HepG2 (cell line): ENCODE results near the gene VWCE. TPM values are rescaled to one million over a fixed set of nuclear protein-coding genes. Genes with fewer than 3 reads are reported as not detected.

Source experiments
- CBX5 ChIP-seq: sonication (generic); formaldehyde crosslinking; IDR thresholded peaks from 2 replicates; pipeline ENCODE4 v1.4.0; 2020; ENCODE audit warnings: missing genetic modification reagents, borderline replicate concordance
- CCDC6 ChIP-seq: sonication (generic); formaldehyde crosslinking; IDR thresholded peaks from 2 replicates; pipeline ENCODE4 v1.8.1; 2022; ENCODE audit warnings: mild to moderate bottlenecking, missing genetic modification reagents, moderate library complexity
- CHD4 ChIP-seq: fragments of 200-600 bp; sonication (generic); IDR thresholded peaks from 2 replicates; pipeline ENCODE4 v1.7.0; 2017; ENCODE audit warnings: mild to moderate bottlenecking, low read length, borderline replicate concordance
- FOSL1 ChIP-seq: sonication (generic); formaldehyde crosslinking; IDR thresholded peaks from 2 replicates; pipeline ENCODE4 v1.9.0; 2021; ENCODE audit warnings: missing genetic modification reagents, borderline replicate concordance
- HMGA1 ChIP-seq: sonication (generic); formaldehyde crosslinking; conservative IDR thresholded peaks from 2 replicates; pipeline ENCODE4 v1.4.0; 2020; ENCODE audit warnings: missing genetic modification reagents
- KLF12 ChIP-seq: sonication (generic); formaldehyde crosslinking; IDR thresholded peaks from 2 replicates; pipeline ENCODE4 v1.4.0; 2020; ENCODE audit warnings: missing genetic modification reagents, borderline replicate concordance
- MAFF ChIP-seq: IDR thresholded peaks from 2 replicates; pipeline ENCODE4 v1.6.1; 2011; ENCODE audit warnings: low read depth, low read length, improper control_type of control experiment
- NCOR1 ChIP-seq: fragments of 200-600 bp; sonication (generic); IDR thresholded peaks from 2 replicates; pipeline ENCODE4 v1.7.0; 2017; ENCODE audit warnings: antibody characterized with exemption, low read length, borderline replicate concordance
- SNRNP70 ChIP-seq: fragments of 200-400 bp; formaldehyde crosslinking; IDR thresholded peaks from 2 replicates; pipeline ENCODE4 v1.6.1; 2017; ENCODE audit warnings: mild to moderate bottlenecking, low read depth, low read length, moderate library complexity
- ZBTB3 ChIP-seq: sonication (generic); formaldehyde crosslinking; IDR thresholded peaks from 2 replicates; pipeline ENCODE4 v1.4.0; 2020; ENCODE audit warnings: low read depth, mild to moderate bottlenecking, moderate library complexity, missing genetic modification reagents, borderline replicate concordance
- ZBTB42 ChIP-seq: sonication (generic); formaldehyde crosslinking; IDR thresholded peaks from 2 replicates; pipeline ENCODE4 v1.5.0; 2020; ENCODE audit warnings: mild to moderate bottlenecking, missing genetic modification reagents
- ZFP37 ChIP-seq: sonication (generic); formaldehyde crosslinking; IDR thresholded peaks from 2 replicates; pipeline ENCODE4 v1.4.0; 2020; ENCODE audit warnings: missing genetic modification reagents, borderline replicate concordance
- ZNF598 ChIP-seq: sonication (generic); formaldehyde crosslinking; IDR thresholded peaks from 2 replicates; pipeline ENCODE4 v1.5.1; 2020; ENCODE audit warnings: mild to moderate bottlenecking, missing genetic modification reagents, borderline replicate concordance
- ZNF607 ChIP-seq: sonication (generic); formaldehyde crosslinking; IDR thresholded peaks from 2 replicates; pipeline ENCODE4 v1.5.1; 2020; ENCODE audit warnings: missing genetic modification reagents, mild to moderate bottlenecking, borderline replicate concordance
- ZNF614 ChIP-seq: IDR thresholded peaks from 2 replicates; pipeline ENCODE4 v1.6.1; 2018; ENCODE audit warnings: missing biosample characterization, missing genetic modification reagents, inconsistent platforms, borderline replicate concordance
- polyA plus RNA-seq, 8 experiments: library from polyadenylated mRNA; depleted of rRNA in 3 of 8; stranded (reverse) in 7 of 8; unstranded in 1 of 8; fragments of >200 nt; fragmentation: Illumina TruSeq in 4 of 8; extraction: Trizol in 4 of 8; gene quantifications; 2 replicates each; pipeline versions ENCODE4 v1.2.1 to v1.2.3, GENCODE V29; 2011 to 2016; ENCODE audit warnings: low read depth in 4 of 8, missing spikeins in 1 of 8, mixed read lengths in 1 of 8; ENCODE audit not compliant: insufficient read depth in 1 of 8
- total RNA-seq, 5 experiments: library from RNA; depleted of rRNA; stranded (reverse); fragments of >200 nt; fragmentation: Illumina TruSeq; extraction: Trizol; gene quantifications; 2 replicates each; pipeline ENCODE4 v1.2.3, GENCODE V29; 2016; ENCODE audit warnings: low read depth in 1 of 5
- TF ChIP-seq, protein P1 (sequence below), 2 experiments: fragments of 450-650 bp in 1 of 2; sonication (generic) in 1 of 2; formaldehyde crosslinking in 1 of 2; IDR thresholded peaks; 2 replicates each; pipeline versions ENCODE4 v1.6.1 to v1.8.0; 2016 to 2022; ENCODE audit warnings: antibody characterized with exemption in 1 of 2, mild to moderate bottlenecking in 1 of 2, missing genetic modification reagents in 1 of 2
- TF ChIP-seq, protein P2 (sequence below): sonication (generic); formaldehyde crosslinking; IDR thresholded peaks from 2 replicates; pipeline ENCODE4 v1.5.0; 2020; ENCODE audit warnings: missing genetic modification reagents

VWCE gene
- total and polyA plus RNA-seq, 2 of the 13 experiments (the other 11 are each of a cell fraction or from before 2014, with no cell fraction given): 27.6 to 58.3 TPM

DNA sequence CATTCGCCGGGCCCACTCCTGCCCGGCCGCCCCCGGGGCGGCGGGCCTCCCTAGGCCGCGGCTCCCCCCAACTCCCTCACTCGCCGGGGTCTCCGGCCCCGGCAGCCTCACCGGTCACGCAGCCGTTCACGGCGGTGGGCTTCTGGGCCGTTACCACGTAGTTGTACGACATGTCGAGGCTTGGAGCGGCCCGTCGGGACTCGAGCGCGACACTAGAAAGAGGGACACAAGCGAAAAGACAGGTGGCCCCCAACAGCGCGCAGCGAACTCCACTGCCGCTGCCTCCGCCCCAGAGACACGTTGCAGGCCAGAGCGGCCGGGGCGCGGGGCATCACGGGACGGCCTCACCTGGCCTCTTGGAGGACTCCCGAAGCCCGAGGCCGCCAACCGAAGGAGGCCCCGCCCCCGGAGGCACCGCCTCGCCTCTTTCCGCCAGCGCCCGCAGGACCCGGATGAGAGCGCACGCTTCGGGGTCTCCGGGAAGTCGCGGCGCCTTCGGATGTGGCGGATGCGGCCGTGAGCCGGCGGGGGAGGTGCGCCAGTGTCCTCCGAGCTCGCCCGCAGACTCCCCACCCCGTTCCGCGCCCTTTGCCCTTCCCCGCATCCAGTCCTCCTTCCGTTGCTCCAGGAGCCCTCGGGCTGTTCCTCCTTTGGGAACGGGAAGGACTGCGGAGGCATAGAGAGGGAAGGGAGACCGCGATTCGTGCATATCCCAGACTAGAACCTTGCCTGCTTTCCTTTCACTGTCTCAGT lies 37.9 kb upstream of the VWCE start, which contains the start of the genes DDB1 and TKFC (continued):
- TF ChIP-seq ZBTB3 (CRISPR knock-in tag): no peak; the same call in 1 of the 2 replicates
- no peak for TF ChIP-seq ZFP37 (CRISPR knock-in tag)
- TF ChIP-seq CCDC6 (CRISPR knock-in tag): peak; percentile 95
- peak; percentile 58; the same call in 1 of the 2 replicates for TF ChIP-seq KLF12 (CRISPR knock-in tag)
- 0 out of 2 replicates have a peak, but pooled peaks have one; percentile 2 for TF ChIP-seq FOSL1
- no peak; the same call in 1 of the 2 replicates for TF ChIP-seq ZNF607
- TF ChIP-seq, protein P1, sequence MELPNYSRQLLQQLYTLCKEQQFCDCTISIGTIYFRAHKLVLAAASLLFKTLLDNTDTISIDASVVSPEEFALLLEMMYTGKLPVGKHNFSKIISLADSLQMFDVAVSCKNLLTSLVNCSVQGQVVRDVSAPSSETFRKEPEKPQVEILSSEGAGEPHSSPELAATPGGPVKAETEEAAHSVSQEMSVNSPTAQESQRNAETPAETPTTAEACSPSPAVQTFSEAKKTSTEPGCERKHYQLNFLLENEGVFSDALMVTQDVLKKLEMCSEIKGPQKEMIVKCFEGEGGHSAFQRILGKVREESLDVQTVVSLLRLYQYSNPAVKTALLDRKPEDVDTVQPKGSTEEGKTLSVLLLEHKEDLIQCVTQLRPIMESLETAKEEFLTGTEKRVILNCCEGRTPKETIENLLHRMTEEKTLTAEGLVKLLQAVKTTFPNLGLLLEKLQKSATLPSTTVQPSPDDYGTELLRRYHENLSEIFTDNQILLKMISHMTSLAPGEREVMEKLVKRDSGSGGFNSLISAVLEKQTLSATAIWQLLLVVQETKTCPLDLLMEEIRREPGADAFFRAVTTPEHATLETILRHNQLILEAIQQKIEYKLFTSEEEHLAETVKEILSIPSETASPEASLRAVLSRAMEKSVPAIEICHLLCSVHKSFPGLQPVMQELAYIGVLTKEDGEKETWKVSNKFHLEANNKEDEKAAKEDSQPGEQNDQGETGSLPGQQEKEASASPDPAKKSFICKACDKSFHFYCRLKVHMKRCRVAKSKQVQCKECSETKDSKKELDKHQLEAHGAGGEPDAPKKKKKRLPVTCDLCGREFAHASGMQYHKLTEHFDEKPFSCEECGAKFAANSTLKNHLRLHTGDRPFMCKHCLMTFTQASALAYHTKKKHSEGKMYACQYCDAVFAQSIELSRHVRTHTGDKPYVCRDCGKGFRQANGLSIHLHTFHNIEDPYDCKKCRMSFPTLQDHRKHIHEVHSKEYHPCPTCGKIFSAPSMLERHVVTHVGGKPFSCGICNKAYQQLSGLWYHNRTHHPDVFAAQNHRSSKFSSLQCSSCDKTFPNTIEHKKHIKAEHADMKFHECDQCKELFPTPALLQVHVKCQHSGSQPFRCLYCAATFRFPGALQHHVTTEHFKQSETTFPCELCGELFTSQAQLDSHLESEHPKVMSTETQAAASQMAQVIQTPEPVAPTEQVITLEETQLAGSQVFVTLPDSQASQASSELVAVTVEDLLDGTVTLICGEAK (IDR thresholded peaks at IDR 0.05): no peak
- TF ChIP-seq, protein P1 (CRISPR knock-in tag; IDR thresholded peaks at IDR 0.05): no peak; the same call in 1 of the 2 replicates
- TF ChIP-seq ZNF598 (CRISPR knock-in tag): peak; percentile 65; the same call in 1 of the 2 replicates
- no peak for TF ChIP-seq SNRNP70
- TF ChIP-seq HMGA1 (CRISPR knock-in tag): no peak
- no peak; the same call in 1 of the 2 replicates for TF ChIP-seq NCOR1
- peak; percentile 69; the same call in 1 of the 2 replicates for TF ChIP-seq ZNF614
- peak; percentile 48; the same call in 1 of the 2 replicates for TF ChIP-seq CBX5 (CRISPR knock-in tag)
- TF ChIP-seq, protein P2, sequence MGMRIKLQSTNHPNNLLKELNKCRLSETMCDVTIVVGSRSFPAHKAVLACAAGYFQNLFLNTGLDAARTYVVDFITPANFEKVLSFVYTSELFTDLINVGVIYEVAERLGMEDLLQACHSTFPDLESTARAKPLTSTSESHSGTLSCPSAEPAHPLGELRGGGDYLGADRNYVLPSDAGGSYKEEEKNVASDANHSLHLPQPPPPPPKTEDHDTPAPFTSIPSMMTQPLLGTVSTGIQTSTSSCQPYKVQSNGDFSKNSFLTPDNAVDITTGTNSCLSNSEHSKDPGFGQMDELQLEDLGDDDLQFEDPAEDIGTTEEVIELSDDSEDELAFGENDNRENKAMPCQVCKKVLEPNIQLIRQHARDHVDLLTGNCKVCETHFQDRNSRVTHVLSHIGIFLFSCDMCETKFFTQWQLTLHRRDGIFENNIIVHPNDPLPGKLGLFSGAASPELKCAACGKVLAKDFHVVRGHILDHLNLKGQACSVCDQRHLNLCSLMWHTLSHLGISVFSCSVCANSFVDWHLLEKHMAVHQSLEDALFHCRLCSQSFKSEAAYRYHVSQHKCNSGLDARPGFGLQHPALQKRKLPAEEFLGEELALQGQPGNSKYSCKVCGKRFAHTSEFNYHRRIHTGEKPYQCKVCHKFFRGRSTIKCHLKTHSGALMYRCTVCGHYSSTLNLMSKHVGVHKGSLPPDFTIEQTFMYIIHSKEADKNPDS (CRISPR knock-in tag): no peak; the same call in none of the 2 replicates
- no peak for TF ChIP-seq MAFF
- no peak for TF ChIP-seq CHD4
- TF ChIP-seq ZBTB42: no peak
